Thyroid gland (tissue), 4 donors: ENCODE results near the gene C4orf51. TPM values are rescaled to one million over a fixed set of nuclear protein-coding genes. Genes with fewer than 3 reads are reported as not detected.
"Not testable (repeated sequence)": the region's sequence is repeated elsewhere in the genome, so short reads cannot be mapped to it uniquely, and the experiment has no call there.

Experiments
- DNase-seq, 2 donors: peaks; one replicate each; pipeline ENCODE4 v3.0.0-alpha.2; 2019
- H3K27ac ChIP-seq, 3 donors: fragments of 200-600 bp; sonication (generic); 1 replicate in 2 of 3; 2 replicates in 1 of 3; pipeline ENCODE4 v1.5.1; 2016 to 2019; ENCODE audit warnings: mild to moderate bottlenecking in 1 of 3, moderate library complexity in 1 of 3
- H3K27me3 ChIP-seq: fragments of 200-600 bp; sonication (generic); one replicate; pipeline ENCODE4 v1.5.1; 2019
- H3K36me3 ChIP-seq, 2 donors: fragments of 200-600 bp; sonication (generic); one replicate each; pipeline ENCODE4 v1.5.1; 2016 to 2019
- H3K4me1 ChIP-seq, 2 donors: fragments of 200-600 bp; sonication (generic); one replicate each; pipeline ENCODE4 v1.5.1; 2017 to 2019
- H3K4me3 ChIP-seq, 3 donors: fragments of 200-600 bp; sonication (generic); replicated peaks in 1 of 3; 1 replicate in 2 of 3; 2 replicates in 1 of 3; pipeline ENCODE4 v1.5.1; 2016; ENCODE audit warnings: mild to moderate bottlenecking in 1 of 3
- H3K9me3 ChIP-seq: fragments of 200-600 bp; sonication (generic); one replicate; pipeline ENCODE4 v1.5.1; 2017
- CTCF ChIP-seq, 6 experiments: fragments of 200-600 bp in 3 of 6; fragments of 450-650 bp in 3 of 6; sonication (generic) in 3 of 6; IDR thresholded peaks; one replicate each; pipeline ENCODE4 v1.5.1; 2016 to 2019; ENCODE audit warnings: antibody characterized with exemption in 6 of 6, mild to moderate bottlenecking in 2 of 6, inconsistent platforms in 1 of 6, moderate library complexity in 1 of 6
- POLR2A ChIP-seq, 2 donors: fragments of 450-650 bp; IDR thresholded peaks; one replicate each; pipeline ENCODE4 v1.6.1; 2017; ENCODE audit warnings: antibody characterized with exemption in 2 of 2, mild to moderate bottlenecking in 2 of 2, moderate library complexity in 1 of 2
- WGBS, 2 donors: methylation state at CpG; one replicate each; pipeline ENCODE4 v1.1.5; 2017; 5-methylcytosine and 5-hydroxymethylcytosine counted together
- intact Hi-C: fragments of 100-400 bp; cut with DNase I; formaldehyde crosslinking; loops from one replicate; pipeline ENCODE4 v1.15.1; 2023
- total RNA-seq, 4 donors: library from RNA; depleted of rRNA; stranded (reverse); fragments of >200 nt; gene quantifications; one replicate each; pipeline ENCODE4 v1.2.3, GENCODE V29; 2016

Gene C4orf51
- not detected for total RNA-seq

GRCh38 chr4:145679991-145680455 lies at the start of gene C4orf51:
Gene C4orf51, plus strand, starts transcription at chr4:145680146. Its CDS starts 58 bp downstream, at chr4:145680204.
- peak within 1 kb of the TSS; percentile 72 to 87 (median 81) for H3K27ac ChIP-seq
- peak; percentile 36 to 51 for DNase-seq
- H3K27me3 ChIP-seq = no peaks in the 10 kb centered on the region
- TF ChIP-seq CTCF (IDR thresholded peaks at IDR 0.05) (no peak), POLR2A (IDR thresholded peaks at IDR 0.05) (peak in 1 of 2 donors; percentile 5)
- peaks cover 13 to 25% of the 10 kb centered on the region in 2 donors for H3K4me1 ChIP-seq
- no peaks in the 10 kb centered on the region for H3K36me3 ChIP-seq
- H3K4me3 ChIP-seq = no peak within 1 kb of the TSS
- 11 to 12% methylated on average over 6 of the region's 6 CpGs for WGBS, 2 donors
- no peaks in the 10 kb centered on the region for H3K9me3 ChIP-seq
- intact Hi-C loops = no loop called here

- Histone ChIP-seq H3K4me3 (no peak overlapping the region), H3K36me3 (peaks cover 0 to 5% of the 10 kb centered on the region in 2 donors), H3K9me3 (no peaks in the 10 kb centered on the region), H3K27me3 (no peaks in the 10 kb centered on the region), H3K4me1 (no peaks in the 10 kb centered on the region), H3K27ac (no peak overlapping the region)
- intact Hi-C loops = no loop called here
- no peak for TF ChIP-seq POLR2A (IDR thresholded peaks at IDR 0.05)
- no peak for DNase-seq
- WGBS, 2 donors = 90 to 92% methylated on average over 1 of the region's 1 CpG
Observed at GRCh38 chr4:145635117-145635516, 44.8 kb upstream of the C4orf51 start.

- H3K9me3 ChIP-seq = no peaks in the 10 kb centered on the region
- DNase-seq = no peak
- no peak overlapping the region for H3K4me3 ChIP-seq
- H3K27me3 ChIP-seq = no peaks in the 10 kb centered on the region
- no peak overlapping the region for H3K27ac ChIP-seq
- no peak for TF ChIP-seq CTCF (IDR thresholded peaks at IDR 0.05)
- intact Hi-C loops = no loop called here
- H3K4me1 ChIP-seq = no peaks in the 10 kb centered on the region
- H3K36me3 ChIP-seq = peaks cover 0 to 5% of the 10 kb centered on the region in 2 donors
Observed at GRCh38 chr4:145635630-145636029, 44.3 kb upstream of the C4orf51 start.

- H3K9me3 ChIP-seq = no peaks in the 10 kb centered on the region
- intact Hi-C loops = no loop called here
Observed at GRCh38 chr4:145639186-145639698, 40.7 kb upstream of the C4orf51 start.

GRCh38 chr4:145640236-145640635 lies 39.7 kb upstream of the C4orf51 start:
- intact Hi-C loops, H3K4me1 ChIP-seq, H3K4me3 ChIP-seq, H3K27me3 ChIP-seq, H3K36me3 ChIP-seq, H3K27ac ChIP-seq, H3K9me3 ChIP-seq, DNase-seq: not testable (repeated sequence)
- 76 to 91% methylated on average over 2 of the region's 2 CpGs for WGBS, 2 donors

More at GRCh38 chr4:145639186-145639698, 40.7 kb upstream of the C4orf51 start:
- Histone ChIP-seq H3K4me3 (no peak overlapping the region), H3K4me1 (no peaks in the 10 kb centered on the region), H3K27me3 (no peaks in the 10 kb centered on the region), H3K27ac (no peak overlapping the region), H3K36me3 (peaks cover 0 to 5% of the 10 kb centered on the region in 2 donors)
- no peak for DNase-seq
- WGBS, 2 donors = 92% methylated on average over 6 of the region's 6 CpGs
- TF ChIP-seq POLR2A (IDR thresholded peaks at IDR 0.05) (no peak), CTCF (IDR thresholded peaks at IDR 0.05) (no peak)

- Histone ChIP-seq H3K27me3 (no peaks in the 10 kb centered on the region), H3K4me1 (no peaks in the 10 kb centered on the region), H3K27ac (no peak overlapping the region), H3K9me3 (no peaks in the 10 kb centered on the region), H3K4me3 (no peak overlapping the region), H3K36me3 (peaks cover 0 to 5% of the 10 kb centered on the region in 2 donors)
- 95% methylated on average over 1 of the region's 1 CpG for WGBS, 2 donors
- no peak for DNase-seq
- TF ChIP-seq CTCF (IDR thresholded peaks at IDR 0.05) (no peak), POLR2A (IDR thresholded peaks at IDR 0.05) (no peak)
- intact Hi-C loops = no loop called here
Observed at GRCh38 chr4:145643295-145643694, 36.7 kb upstream of the C4orf51 start.
